Ovary (tissue), 3 donors: ENCODE data around the gene S100A5.

Experiments used
- CTCF ChIP-seq, 3 donors: fragments of 450-650 bp in 2 of 3; fragments of 200-600 bp in 1 of 3; IDR thresholded peaks; one replicate each; pipeline versions ENCODE4 v1.5.1 to v1.8.0; 2016 to 2022; ENCODE audit warnings: antibody characterized with exemption in 3 of 3, mild to moderate bottlenecking in 1 of 3
- POLR2A ChIP-seq: fragments of 450-650 bp; IDR thresholded peaks from one replicate; pipeline ENCODE4 v1.6.1; 2017; ENCODE audit warnings: antibody characterized with exemption, mild to moderate bottlenecking, moderate library complexity
- donor health status: DM: no; HTN: no; CAD: no.

GRCh38 chr1:153498746-153499145, 42.0 kb downstream of the S100A5 start:
- TF ChIP-seq CTCF (IDR thresholded peaks at IDR 0.05) (no peak), POLR2A (no peak)
